Adrenal gland (tissue), 5 donors: ENCODE results near the gene NFS1.

Source experiments
- CTCF ChIP-seq, 6 experiments: fragments of 450-650 bp in 4 of 6; fragments of 200-600 bp in 2 of 6; sonication (generic) in 1 of 6; IDR thresholded peaks; 1 replicate in 5 of 6; 2 replicates in 1 of 6; pipeline versions ENCODE4 v1.5.1 to v1.8.0; 2016 to 2021; ENCODE audit warnings: antibody characterized with exemption in 6 of 6, mild to moderate bottlenecking in 2 of 6, moderate library complexity in 1 of 6
- POLR2A ChIP-seq, 2 donors: fragments of 450-650 bp; IDR thresholded peaks; one replicate each; pipeline ENCODE4 v1.6.1; 2017; ENCODE audit warnings: antibody characterized with exemption in 2 of 2, mild to moderate bottlenecking in 2 of 2, moderate library complexity in 1 of 2
- donor health status: DM: no; HTN: no; CAD: no.

GRCh38 chr20:35699957-35700624 lies 939 bp upstream of the NFS1 start:
- TF ChIP-seq CTCF (IDR thresholded peaks at IDR 0.05) (no peak), POLR2A (IDR thresholded peaks at IDR 0.05) (no peak)
